ENCODE results near the gene TMEM248.
"Not testable (repeated sequence)": the region's sequence is repeated elsewhere in the genome, so short reads cannot be mapped to it uniquely, and the experiment has no call there.

TMEM248 gene

DNA sequence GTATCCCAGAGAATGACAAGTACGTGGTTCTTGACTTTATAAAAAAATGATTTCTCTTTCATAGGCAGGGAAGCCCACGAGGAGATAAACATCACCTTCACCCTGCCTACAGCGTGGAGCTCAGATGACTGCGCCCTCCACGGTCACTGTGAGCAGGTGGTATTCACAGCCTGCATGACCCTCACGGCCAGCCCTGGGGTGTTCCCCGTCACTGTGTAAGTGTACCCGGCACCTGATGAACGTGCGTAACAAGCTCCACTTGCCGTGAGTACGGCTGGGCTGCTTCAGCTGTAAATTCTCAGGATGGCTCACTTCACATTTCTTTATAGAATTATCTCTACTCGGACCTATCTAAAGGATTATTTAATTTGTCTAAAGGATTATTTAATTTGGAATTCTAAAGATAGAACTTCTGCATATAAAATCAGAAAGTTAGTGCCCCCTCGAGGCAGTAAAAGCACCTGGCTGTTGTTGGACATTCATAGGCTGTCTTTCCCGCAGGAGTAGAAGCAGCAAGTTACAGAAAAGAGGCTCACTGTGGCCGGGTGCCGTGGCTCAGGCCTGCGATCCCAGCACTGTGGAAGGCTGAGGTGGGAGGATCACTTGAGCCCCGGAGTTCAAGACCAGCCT is 27.6 kb downstream of the TMEM248 start:
- no peak for DNase-seq (ENCODE audit: extremely low read depth in 1 of 2, low read depth in 1 of 2)

GRCh38 chr7:66950311-66950710 is 29.3 kb downstream of the TMEM248 start:
- no peak for DNase-seq (ENCODE audit: extremely low read depth in 1 of 2, low read depth in 1 of 2)

DNA sequence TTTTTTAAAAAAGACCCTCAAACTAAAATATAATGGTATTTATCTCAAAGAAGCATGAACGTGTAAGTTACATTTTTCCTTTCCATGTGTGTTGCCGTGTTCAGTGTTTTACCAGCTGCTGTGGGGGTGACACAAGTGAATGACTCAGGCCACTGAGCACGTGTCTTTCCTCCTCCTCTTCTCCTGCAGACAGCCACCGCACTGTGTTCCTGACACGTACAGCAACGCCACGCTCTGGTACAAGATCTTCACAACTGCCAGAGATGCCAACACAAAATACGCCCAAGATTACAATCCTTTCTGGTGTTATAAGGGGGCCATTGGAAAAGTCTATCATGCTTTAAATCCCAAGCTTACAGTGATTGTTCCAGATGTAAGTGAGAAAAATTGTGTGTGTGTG is 29.7 kb downstream of the TMEM248 start:
- no peak for DNase-seq (ENCODE audit: extremely low read depth in 1 of 2, low read depth in 1 of 2)

GRCh38 chr7:66952343-66953043 is 31.5 kb downstream of the TMEM248 start:
- no peak for DNase-seq (ENCODE audit: extremely low read depth in 1 of 2, low read depth in 1 of 2)

DNA sequence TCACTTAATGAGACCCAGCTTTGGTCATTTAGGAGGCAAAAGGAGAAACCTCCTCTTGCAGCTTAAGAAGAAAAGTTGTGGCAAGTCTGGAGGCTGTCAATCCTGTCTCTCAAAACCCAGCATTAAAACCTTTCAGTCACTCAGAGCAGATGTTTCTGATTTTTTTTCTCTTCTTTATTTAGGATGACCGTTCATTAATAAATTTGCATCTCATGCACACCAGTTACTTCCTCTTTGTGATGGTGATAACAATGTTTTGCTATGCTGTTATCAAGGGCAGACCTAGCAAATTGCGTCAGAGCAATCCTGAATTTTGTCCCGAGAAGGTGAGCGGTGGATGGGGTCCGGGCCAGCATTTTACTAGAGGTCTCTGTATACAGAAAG is 32.0 kb downstream of the TMEM248 start:
- DNase-seq (ENCODE audit: extremely low read depth in 1 of 2, low read depth in 1 of 2) = no peak

GRCh38 chr7:66957595-66958290 is 36.7 kb downstream of the TMEM248 start:
- no peak for DNase-seq (ENCODE audit: extremely low read depth in 1 of 2, low read depth in 1 of 2)

DNA sequence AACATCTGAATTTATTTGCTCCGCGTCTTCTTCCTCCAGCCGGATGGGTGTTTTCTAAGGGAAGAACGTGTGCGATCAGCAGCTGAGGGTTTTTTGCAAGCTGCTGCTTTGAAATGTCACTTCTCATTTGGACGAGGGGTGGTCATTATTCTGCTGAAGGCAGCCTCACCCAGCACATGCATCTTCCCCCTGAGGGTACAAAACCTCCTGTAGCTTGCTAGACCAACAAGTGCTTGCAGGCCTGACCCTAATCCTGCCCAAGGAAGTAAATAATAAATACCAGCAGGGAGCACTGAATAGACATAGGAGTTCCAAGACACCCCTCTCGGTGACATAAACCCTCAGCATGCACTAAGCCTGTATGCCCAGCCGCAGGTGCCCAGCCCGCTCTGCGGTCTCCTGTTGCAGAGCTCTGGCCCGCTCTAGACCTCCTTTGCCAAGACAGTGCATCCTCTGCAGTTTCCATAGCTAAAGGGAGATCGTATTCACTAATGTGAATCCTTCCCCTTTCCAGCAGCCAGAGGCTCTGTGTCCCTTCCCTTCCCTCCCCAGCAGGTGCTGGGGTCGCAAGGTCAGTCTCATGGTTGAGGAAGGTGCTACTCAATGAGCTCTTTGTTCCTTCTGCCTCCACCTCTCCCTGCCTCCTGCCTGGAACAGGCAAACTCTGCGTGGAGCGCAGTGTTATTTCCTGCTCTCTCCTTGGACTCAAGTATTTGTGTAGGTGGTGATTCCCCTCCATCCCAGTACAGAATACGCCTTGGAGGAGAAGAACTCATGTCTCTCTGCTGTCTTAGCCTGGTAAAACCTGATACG is 37.7 kb downstream of the TMEM248 start:
- DNase-seq (ENCODE audit: extremely low read depth in 1 of 2, low read depth in 1 of 2) = no peak

- no peak for DNase-seq (ENCODE audit: extremely low read depth in 1 of 2, low read depth in 1 of 2)
Observed at GRCh38 chr7:66960192-66960591, 39.2 kb downstream of the TMEM248 start.

- no peak for DNase-seq (ENCODE audit: extremely low read depth in 1 of 2, low read depth in 1 of 2)
Observed at GRCh38 chr7:66961096-66961495, 40.1 kb downstream of the TMEM248 start.

GRCh38 chr7:66964411-66964810 is 43.4 kb downstream of the TMEM248 start:
- no peak for DNase-seq (ENCODE audit: extremely low read depth in 1 of 2, low read depth in 1 of 2)

GRCh38 chr7:66967029-66967428 is 46.0 kb downstream of the TMEM248 start:
- DNase-seq (ENCODE audit: extremely low read depth in 1 of 2, low read depth in 1 of 2) = no peak

DNA sequence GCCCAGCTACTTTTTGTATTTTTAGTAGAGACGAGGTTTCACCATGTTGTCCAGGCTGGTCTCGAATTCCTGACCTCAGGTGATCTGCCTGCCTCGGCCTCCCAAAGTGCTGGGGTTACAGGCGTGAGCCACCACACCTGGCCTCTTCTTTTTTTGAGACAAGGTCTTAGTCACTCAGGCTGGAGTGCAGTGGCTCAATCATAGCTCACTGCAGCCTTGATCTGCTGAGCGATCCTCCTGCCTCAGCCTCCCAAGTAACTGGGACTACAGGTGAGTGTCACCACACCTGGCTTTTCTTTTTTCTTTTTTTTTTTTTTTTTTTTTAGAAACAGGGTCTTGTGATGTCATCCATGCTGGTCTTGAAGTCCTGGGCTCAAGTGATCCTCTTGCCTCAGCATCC is 48.0 kb downstream of the TMEM248 start:
- DNase-seq (ENCODE audit: extremely low read depth in 1 of 2, low read depth in 1 of 2) = not testable (repeated sequence)

DNA sequence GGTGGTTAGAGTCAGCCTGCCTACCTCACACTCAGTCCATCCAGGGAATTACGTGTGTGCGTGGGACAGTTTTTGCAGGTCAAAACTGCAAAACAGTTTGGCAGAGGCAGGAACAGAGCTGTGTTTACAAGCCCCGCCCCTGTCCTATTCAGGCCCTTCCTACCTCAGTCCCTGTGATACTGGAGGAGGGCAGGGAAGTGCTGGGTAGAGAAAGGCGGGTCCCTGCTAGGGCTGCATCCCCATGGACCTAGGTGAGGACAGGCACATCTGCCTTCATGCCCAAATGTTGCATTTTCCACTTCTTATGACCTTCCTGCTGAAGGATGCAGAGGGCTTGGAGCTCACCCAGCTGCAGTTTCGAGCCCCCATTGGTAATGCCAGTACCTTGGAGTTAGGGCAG is 49.3 kb downstream of the TMEM248 start:
- no peak for DNase-seq (ENCODE audit: extremely low read depth in 1 of 2, low read depth in 1 of 2)

- no peak for DNase-seq (ENCODE audit: extremely low read depth in 1 of 2, low read depth in 1 of 2)
Observed at GRCh38 chr7:66974986-66975590, 54.1 kb downstream of the TMEM248 start.

DNA sequence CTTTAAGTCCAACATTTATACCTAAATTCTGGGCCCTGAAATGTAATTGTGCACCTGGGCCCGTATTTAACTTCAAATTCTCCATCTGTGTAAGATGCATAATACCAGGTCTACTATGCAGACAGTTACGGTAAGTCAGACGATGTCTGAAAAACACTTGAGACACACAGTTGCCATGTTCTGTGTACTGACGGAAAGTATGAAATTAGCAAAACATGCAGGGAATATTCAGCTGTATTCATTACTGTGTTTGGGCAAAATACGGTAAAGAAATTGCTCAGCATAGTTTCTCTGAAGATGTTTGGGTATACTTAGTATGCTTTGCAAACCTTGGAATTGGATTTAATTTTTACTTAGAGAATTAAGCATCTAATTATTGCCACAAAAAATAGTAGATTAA is 57.3 kb downstream of the TMEM248 start:
- not testable (repeated sequence) for DNase-seq (ENCODE audit: extremely low read depth in 1 of 2, low read depth in 1 of 2)

- DNase-seq (ENCODE audit: extremely low read depth in 1 of 2, low read depth in 1 of 2) = not testable (repeated sequence)
Observed at GRCh38 chr7:66979013-66979412, 58.0 kb downstream of the TMEM248 start.

GRCh38 chr7:66980336-66980735 is 59.3 kb downstream of the TMEM248 start:
- not testable (repeated sequence) for DNase-seq (ENCODE audit: extremely low read depth in 1 of 2, low read depth in 1 of 2)

- DNase-seq (ENCODE audit: extremely low read depth in 1 of 2, low read depth in 1 of 2) = not testable (repeated sequence)
Observed at GRCh38 chr7:66989552-66989951, 68.5 kb downstream of the TMEM248 start.

DNA sequence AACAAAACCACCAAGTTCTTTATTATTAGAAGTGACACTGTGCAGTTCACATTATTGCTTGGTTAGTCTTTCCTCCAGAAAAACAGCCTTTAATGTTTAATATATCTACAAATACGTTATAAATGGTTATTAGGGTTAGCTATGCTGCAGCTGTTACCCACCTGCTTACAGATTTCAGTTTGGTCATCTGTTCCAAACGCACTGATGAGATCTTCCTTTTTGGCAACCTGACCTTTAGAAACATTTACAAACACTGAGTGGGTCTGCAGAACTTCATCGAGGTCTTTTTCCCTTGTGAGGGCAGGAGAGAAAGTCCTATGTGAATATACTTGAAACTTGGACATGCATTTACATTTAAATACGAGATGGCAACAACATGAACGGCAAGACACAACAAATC is 73.0 kb downstream of the TMEM248 start:
- DNase-seq (ENCODE audit: extremely low read depth in 1 of 2, low read depth in 1 of 2) = not testable (repeated sequence)

DNA sequence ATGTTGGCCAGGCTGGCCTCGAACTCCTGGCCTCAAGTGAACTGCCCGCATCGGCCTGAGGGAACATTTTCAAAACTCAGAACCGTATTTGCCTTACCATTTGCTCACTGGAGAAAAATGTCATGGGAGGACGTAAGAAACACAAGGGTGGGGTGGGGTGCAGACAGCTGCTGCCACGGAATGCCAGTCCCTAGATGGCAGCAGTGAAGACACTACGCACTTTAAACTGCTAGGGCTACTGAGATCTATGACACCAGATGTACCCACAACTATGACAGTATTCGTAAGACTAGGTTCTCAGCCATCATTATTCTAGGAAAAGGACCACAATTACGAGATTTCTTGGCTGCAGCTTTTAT is 73.6 kb downstream of the TMEM248 start:
- DNase-seq (ENCODE audit: extremely low read depth in 1 of 2, low read depth in 1 of 2) = peak; percentile 22 to 30

All from activated CD8-positive, alpha-beta memory T cell treated with anti-CD3 and anti-CD28 coated beads for 1 hour (primary cell).